Measurements from ENCODE around the gene ITPRIP.
A peak's percentile ranks its signal among the peaks of the same experiment; 100 is the strongest.

ITPRIP gene

DNA sequence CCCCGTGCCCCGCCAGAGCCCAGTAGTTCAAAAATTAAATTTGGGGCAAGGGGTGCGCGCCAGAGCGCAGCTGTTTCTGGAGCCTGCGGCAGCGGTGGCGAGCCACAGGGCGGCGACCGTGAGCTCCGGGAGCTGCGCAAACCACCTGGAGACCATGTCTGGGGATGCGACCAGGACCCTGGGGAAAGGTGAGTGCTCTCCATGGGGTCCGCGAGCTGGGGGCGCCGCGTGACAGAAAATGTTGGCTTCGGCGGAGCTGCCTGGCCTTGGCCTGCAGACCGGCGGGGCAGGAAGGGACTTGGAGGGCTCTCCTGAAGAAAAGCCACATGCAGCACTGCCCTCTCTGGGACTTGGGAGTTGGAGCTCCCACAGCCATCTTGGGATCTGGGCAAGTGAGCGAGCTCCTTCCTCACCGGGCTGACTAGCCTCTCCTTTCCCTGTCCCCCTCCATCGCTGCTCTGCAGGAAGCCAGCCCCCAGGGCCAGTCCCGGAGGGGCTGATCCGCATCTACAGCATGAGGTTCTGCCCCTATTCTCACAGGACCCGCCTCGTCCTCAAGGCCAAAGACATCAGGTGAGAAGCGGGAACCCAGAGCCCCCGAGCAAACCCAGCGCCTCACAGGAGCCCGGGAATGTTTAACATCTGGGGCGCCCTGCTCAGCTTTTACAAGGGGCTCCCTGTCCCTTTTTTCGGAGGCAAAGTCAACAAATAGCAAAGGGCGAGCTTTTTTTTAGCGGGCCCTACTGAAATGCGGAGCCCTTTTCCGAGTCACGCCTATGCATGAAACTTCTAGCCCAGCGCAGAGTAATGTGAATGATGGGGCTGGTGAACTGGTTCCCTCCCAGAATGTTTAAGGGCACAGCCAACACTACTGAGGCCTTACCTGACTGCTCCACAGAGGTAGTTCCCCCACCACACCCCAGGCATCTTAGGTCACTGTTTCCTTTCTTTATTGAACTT, 63.2 kb downstream of the ITPRIP start:
- peak overlapping the region in 1 of 2 donors; percentile 9 for H3K4me3 ChIP-seq (ENCODE audit: low read length in 2 of 2)
- H3K27me3 ChIP-seq (ENCODE audit: control insufficient read depth in 1 of 2, insufficient read depth in 2 of 2, low read length in 2 of 2): peaks cover 9 to 17% of the 10 kb centered on the region in 2 donors
- no peak overlapping the region for H3K27ac ChIP-seq (ENCODE audit: low read length)
- H3K4me1 ChIP-seq (ENCODE audit: control insufficient read depth, insufficient read depth, low read length): no peaks in the 10 kb centered on the region
- H3K9ac ChIP-seq (ENCODE audit: low read length in 2 of 2): no peak overlapping the region
- no peaks in the 10 kb centered on the region for H3K36me3 ChIP-seq (ENCODE audit: control insufficient read depth in 2 of 2, insufficient read depth in 2 of 2, low read length in 2 of 2)
- H3K9me3 ChIP-seq (ENCODE audit: control insufficient read depth in 2 of 2, low read length in 2 of 2): no peaks in the 10 kb centered on the region

GRCh38 chr10:104273899-104274575, 64.2 kb downstream of the ITPRIP start:
- no peak overlapping the region for H3K4me3 ChIP-seq (ENCODE audit: low read length in 2 of 2)
- H3K27me3 ChIP-seq (ENCODE audit: control insufficient read depth in 1 of 2, insufficient read depth in 2 of 2, low read length in 2 of 2): peaks cover 9 to 17% of the 10 kb centered on the region in 2 donors
- peaks cover 5% of the 10 kb centered on the region for H3K4me1 ChIP-seq (ENCODE audit: control insufficient read depth, insufficient read depth, low read length)
- H3K9me3 ChIP-seq (ENCODE audit: control insufficient read depth in 2 of 2, low read length in 2 of 2): no peaks in the 10 kb centered on the region
- H3K27ac ChIP-seq (ENCODE audit: low read length): no peak overlapping the region
- no peak overlapping the region for H3K9ac ChIP-seq (ENCODE audit: low read length in 2 of 2)
- no peaks in the 10 kb centered on the region for H3K36me3 ChIP-seq (ENCODE audit: control insufficient read depth in 2 of 2, insufficient read depth in 2 of 2, low read length in 2 of 2)

GRCh38 chr10:104273286-104273685, 65.0 kb downstream of the ITPRIP start:
- peaks cover 9 to 17% of the 10 kb centered on the region in 2 donors for H3K27me3 ChIP-seq (ENCODE audit: control insufficient read depth in 1 of 2, insufficient read depth in 2 of 2, low read length in 2 of 2)
- H3K4me3 ChIP-seq (ENCODE audit: low read length in 2 of 2): no peak overlapping the region
- H3K9ac ChIP-seq (ENCODE audit: low read length in 2 of 2): no peak overlapping the region
- H3K9me3 ChIP-seq (ENCODE audit: control insufficient read depth in 2 of 2, low read length in 2 of 2): no peaks in the 10 kb centered on the region
- peaks cover 7% of the 10 kb centered on the region for H3K4me1 ChIP-seq (ENCODE audit: control insufficient read depth, insufficient read depth, low read length)
- no peak overlapping the region for H3K27ac ChIP-seq (ENCODE audit: low read length)
- H3K36me3 ChIP-seq (ENCODE audit: control insufficient read depth in 2 of 2, insufficient read depth in 2 of 2, low read length in 2 of 2): no peaks in the 10 kb centered on the region

DNA sequence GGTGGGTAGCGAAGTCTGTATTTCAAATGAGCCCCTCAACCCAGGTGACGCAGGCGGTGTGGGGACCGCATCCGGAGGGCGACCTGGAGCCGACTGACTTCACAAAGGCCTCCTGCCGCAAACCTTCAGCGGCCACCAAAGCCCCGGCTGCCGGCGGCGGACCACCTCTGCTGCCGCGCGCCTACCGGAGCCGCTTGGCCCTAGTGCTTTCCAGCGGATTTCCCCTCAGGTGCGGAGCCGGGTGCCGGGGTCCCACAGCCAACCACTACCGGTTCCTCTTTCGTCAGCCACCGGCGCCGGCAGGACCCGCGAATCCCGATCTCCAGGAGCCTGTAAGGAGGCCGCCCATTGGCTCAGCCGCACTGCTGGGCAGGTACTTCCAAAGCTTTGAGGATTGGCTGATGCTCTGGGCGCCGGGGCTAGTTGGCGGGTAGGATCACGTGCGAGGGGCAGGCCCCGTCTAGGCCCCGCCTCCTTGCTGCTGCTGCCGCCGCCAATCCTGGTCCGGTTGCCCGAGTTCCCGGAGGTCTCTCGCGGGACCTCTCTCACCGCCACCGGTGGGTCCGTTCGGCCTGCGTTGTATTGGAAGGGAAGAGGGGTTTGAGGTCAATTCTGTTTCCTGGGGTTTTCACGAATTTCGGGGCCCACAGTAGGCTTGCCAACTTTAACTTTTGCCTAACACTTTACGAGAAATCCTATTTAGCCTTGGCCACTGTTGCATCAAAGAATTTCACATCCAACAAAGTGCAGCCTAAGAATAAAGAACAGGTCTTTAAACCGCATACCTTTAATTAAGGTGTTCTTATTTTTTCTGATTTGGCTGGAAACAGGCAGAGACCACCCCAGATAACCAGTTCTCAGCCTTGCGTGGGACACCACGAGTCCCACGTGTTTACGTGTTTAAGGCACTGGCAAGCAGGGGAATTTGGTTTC, 69.3 kb downstream of the ITPRIP start, which contains the start of gene GSTO2:
TSS of gene GSTO2 (plus strand) at position 472 of the 933 bp plus-strand sequence. CDS start 5,732 bp downstream, outside the sequence.
- peak within 1 kb of the TSS; percentile 64 to 82 for H3K4me3 ChIP-seq (ENCODE audit: low read length in 2 of 2)
- peaks cover 14 to 15% of the 10 kb centered on the region in 2 donors for H3K36me3 ChIP-seq (ENCODE audit: control insufficient read depth in 2 of 2, insufficient read depth in 2 of 2, low read length in 2 of 2)
- H3K9ac ChIP-seq (ENCODE audit: low read length in 2 of 2): peak within 1 kb of the TSS; percentile 70 to 90
- H3K9me3 ChIP-seq (ENCODE audit: control insufficient read depth in 2 of 2, low read length in 2 of 2): no peaks in the 10 kb centered on the region
- H3K27me3 ChIP-seq (ENCODE audit: control insufficient read depth in 1 of 2, insufficient read depth in 2 of 2, low read length in 2 of 2): peaks cover 0 to under 1% of the 10 kb centered on the region in 2 donors
- peak within 1 kb of the TSS; percentile 72 for H3K27ac ChIP-seq (ENCODE audit: low read length)
- H3K4me1 ChIP-seq (ENCODE audit: control insufficient read depth, insufficient read depth, low read length): peaks cover 9% of the 10 kb centered on the region

DNA sequence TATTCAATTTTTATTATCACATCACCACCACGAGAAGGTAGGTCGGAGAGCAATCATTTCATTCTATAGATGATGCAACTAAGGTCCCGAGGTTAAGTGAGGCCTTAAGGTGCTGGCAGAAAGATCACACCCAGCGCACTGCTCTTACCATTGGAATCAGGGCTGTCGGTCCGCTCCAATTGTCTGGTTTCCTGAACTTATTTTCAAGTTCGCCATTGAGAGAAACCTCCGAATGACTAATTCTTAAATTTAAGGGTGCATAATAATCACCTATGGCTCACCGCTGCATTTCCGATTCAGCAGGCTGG, 69.9 kb downstream of the ITPRIP start:
- Histone ChIP-seq H3K9me3 (ENCODE audit: control insufficient read depth in 2 of 2, low read length in 2 of 2) (no peaks in the 10 kb centered on the region), H3K4me3 (ENCODE audit: low read length in 2 of 2) (peak overlapping the region; percentile 64 to 82), H3K36me3 (ENCODE audit: control insufficient read depth in 2 of 2, insufficient read depth in 2 of 2, low read length in 2 of 2) (peaks cover 14 to 15% of the 10 kb centered on the region in 2 donors), H3K4me1 (ENCODE audit: control insufficient read depth, insufficient read depth, low read length) (peaks cover 9% of the 10 kb centered on the region), H3K27me3 (ENCODE audit: control insufficient read depth in 1 of 2, insufficient read depth in 2 of 2, low read length in 2 of 2) (no peaks in the 10 kb centered on the region), H3K27ac (ENCODE audit: low read length) (peak overlapping the region; percentile 72), H3K9ac (ENCODE audit: low read length in 2 of 2) (peak overlapping the region; percentile 70 to 86)

DNA sequence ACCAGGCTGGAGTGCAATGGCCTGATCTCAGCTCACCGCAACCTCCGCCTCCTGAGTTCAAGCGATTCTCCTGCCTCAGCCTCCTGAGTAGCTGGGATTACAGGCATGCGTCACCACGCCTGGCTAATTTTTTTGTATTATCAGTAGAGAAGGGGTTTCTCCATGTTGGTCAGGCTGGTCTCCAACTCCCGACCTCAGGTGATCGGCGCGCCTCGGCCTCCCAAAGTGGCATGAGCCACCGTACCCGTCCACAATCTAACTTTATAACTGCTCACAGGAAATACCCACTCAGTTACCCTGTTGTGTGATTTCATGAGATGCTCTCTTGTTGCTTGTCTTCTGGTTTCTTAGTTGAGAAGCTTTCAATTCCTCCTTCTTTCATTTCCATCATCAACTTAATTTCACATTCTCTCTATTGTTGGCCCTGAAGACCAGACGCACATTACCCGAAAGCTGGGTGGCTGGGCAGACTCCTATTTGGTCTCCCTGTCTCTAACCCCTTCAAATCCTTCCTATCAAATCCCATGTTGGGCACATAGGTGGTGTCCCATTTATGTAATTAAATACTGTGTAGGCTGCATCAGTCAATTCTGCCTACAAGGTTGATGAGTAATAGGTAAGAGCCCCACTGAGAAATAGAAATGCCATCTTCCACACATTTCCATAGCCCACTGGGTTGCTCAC, 70.4 kb downstream of the ITPRIP start:
- peak overlapping the region; percentile 70 to 86 for H3K9ac ChIP-seq (ENCODE audit: low read length in 2 of 2)
- H3K27me3 ChIP-seq (ENCODE audit: control insufficient read depth in 1 of 2, insufficient read depth in 2 of 2, low read length in 2 of 2): no peaks in the 10 kb centered on the region
- H3K36me3 ChIP-seq (ENCODE audit: control insufficient read depth in 2 of 2, insufficient read depth in 2 of 2, low read length in 2 of 2): peaks cover 14 to 20% of the 10 kb centered on the region in 2 donors
- H3K4me3 ChIP-seq (ENCODE audit: low read length in 2 of 2): peak overlapping the region; percentile 64 to 82
- peak overlapping the region; percentile 72 for H3K27ac ChIP-seq (ENCODE audit: low read length)
- no peaks in the 10 kb centered on the region for H3K9me3 ChIP-seq (ENCODE audit: control insufficient read depth in 2 of 2, low read length in 2 of 2)
- peaks cover 9% of the 10 kb centered on the region for H3K4me1 ChIP-seq (ENCODE audit: control insufficient read depth, insufficient read depth, low read length)

DNA sequence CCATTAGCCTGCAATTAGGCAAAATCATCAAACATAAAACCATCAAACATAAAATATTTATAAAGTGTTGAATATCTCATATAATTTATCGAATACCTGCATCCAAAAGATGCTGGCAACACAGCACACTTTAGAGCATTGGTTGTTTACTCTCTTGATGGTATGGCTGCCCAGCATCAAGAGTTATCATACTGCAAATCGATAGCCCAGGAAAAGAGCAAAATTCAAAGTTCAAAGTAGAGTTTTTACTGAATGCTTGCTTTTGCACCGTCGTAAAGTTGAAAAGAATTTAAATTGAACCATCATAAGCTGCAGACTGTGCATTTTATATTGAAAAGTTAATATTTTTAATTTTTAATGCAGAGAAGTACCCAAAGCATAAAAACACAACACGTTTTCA, 73.5 kb downstream of the ITPRIP start:
- no peak overlapping the region for H3K4me3 ChIP-seq (ENCODE audit: low read length in 2 of 2)
- H3K27me3 ChIP-seq (ENCODE audit: control insufficient read depth in 1 of 2, insufficient read depth in 2 of 2, low read length in 2 of 2): no peaks in the 10 kb centered on the region
- peaks cover 36 to 44% of the 10 kb centered on the region in 2 donors for H3K36me3 ChIP-seq (ENCODE audit: control insufficient read depth in 2 of 2, insufficient read depth in 2 of 2, low read length in 2 of 2)
- H3K9me3 ChIP-seq (ENCODE audit: control insufficient read depth in 2 of 2, low read length in 2 of 2): no peaks in the 10 kb centered on the region
- H3K27ac ChIP-seq (ENCODE audit: low read length): no peak overlapping the region
- H3K4me1 ChIP-seq (ENCODE audit: control insufficient read depth, insufficient read depth, low read length): peaks cover 11% of the 10 kb centered on the region
- no peak overlapping the region for H3K9ac ChIP-seq (ENCODE audit: low read length in 2 of 2)

DNA sequence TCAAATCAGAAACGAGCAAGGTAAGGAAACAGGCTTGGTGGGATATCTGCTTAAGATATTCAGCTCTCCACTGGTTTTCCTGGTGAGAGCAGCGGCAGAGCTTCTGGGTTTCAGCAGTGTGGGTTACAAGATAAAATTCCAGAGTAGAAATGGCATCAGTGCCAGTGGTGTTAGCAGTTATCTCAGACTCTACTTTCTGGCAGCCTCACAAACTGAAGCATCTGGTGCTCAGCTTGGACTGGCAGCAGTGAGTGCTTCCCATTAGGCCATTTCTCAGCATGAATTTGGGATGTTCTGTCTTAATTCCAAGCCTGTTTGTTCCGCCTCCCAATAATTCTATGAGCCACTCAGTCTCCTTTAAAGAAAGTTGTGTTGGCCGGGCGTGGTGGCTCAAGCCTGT, 76.2 kb downstream of the ITPRIP start:
- Histone ChIP-seq H3K27ac (ENCODE audit: low read length) (no peak overlapping the region), H3K9ac (ENCODE audit: low read length in 2 of 2) (no peak overlapping the region), H3K9me3 (ENCODE audit: control insufficient read depth in 2 of 2, low read length in 2 of 2) (no peaks in the 10 kb centered on the region), H3K27me3 (ENCODE audit: control insufficient read depth in 1 of 2, insufficient read depth in 2 of 2, low read length in 2 of 2) (no peaks in the 10 kb centered on the region), H3K4me1 (ENCODE audit: control insufficient read depth, insufficient read depth, low read length) (peaks cover 2% of the 10 kb centered on the region), H3K4me3 (ENCODE audit: low read length in 2 of 2) (no peak overlapping the region), H3K36me3 (ENCODE audit: control insufficient read depth in 2 of 2, insufficient read depth in 2 of 2, low read length in 2 of 2) (peaks cover 41 to 52% of the 10 kb centered on the region in 2 donors)

DNA sequence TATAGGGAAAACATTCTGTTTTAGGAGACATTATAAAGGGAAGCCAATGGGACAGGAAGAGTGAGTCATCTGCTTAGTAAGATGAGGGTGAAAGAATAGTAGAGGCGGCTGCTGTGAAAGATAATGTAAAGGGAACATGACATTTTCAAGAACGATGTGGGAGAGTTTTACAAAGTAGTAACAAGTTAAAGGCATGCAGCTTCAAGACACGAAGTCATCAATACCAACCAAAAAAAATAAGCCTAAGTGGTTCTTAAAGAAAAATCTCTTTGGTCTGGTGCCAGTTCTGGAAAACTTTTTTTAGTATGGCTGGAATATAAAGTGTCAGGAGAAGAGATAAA, 77.5 kb downstream of the ITPRIP start:
- peaks cover 2% of the 10 kb centered on the region for H3K4me1 ChIP-seq (ENCODE audit: control insufficient read depth, insufficient read depth, low read length)
- peaks cover 38 to 44% of the 10 kb centered on the region in 2 donors for H3K36me3 ChIP-seq (ENCODE audit: control insufficient read depth in 2 of 2, insufficient read depth in 2 of 2, low read length in 2 of 2)
- H3K4me3 ChIP-seq (ENCODE audit: low read length in 2 of 2): no peak overlapping the region
- H3K9ac ChIP-seq (ENCODE audit: low read length in 2 of 2): no peak overlapping the region
- H3K9me3 ChIP-seq (ENCODE audit: control insufficient read depth in 2 of 2, low read length in 2 of 2): no peaks in the 10 kb centered on the region
- H3K27me3 ChIP-seq (ENCODE audit: control insufficient read depth in 1 of 2, insufficient read depth in 2 of 2, low read length in 2 of 2): no peaks in the 10 kb centered on the region
- peak overlapping the region; percentile 64 for H3K27ac ChIP-seq (ENCODE audit: low read length)
